ENCODE data around the gene SKAP1.

- peak in 1 of 4 experiments; percentile 9 for TF ChIP-seq CTCF (IDR thresholded peaks at IDR 0.05)
- TF ChIP-seq POLR2A (IDR thresholded peaks at IDR 0.05), result no peak
Observed at GRCh38 chr17:48153691-48154358, 276.2 kb downstream of the SKAP1 start.

Measured in gastroesophageal sphincter (tissue), 3 donors.